ENCODE measurements around the gene SFMBT2.

- TF ChIP-seq CTCF (conservative IDR thresholded peaks at IDR 0.05; ENCODE audit: low read depth, low read length) (no peak), MXI1 (IDR thresholded peaks at IDR 0.05; ENCODE audit: borderline replicate concordance, low read depth, low read length) (no peak), POLR2A (IDR thresholded peaks at IDR 0.05; ENCODE audit: low read depth, low read length) (no peak), RAD21 (IDR thresholded peaks at IDR 0.05; ENCODE audit: low read length) (no peak), SMC3 (IDR thresholded peaks at IDR 0.05; ENCODE audit: low read depth, low read length) (no peak), MAZ (IDR thresholded peaks at IDR 0.05; ENCODE audit: borderline replicate concordance, low read depth, low read length) (no peak), FOS (IDR thresholded peaks at IDR 0.05; ENCODE audit: low read depth, low read length) (no peak), CHD1 (IDR thresholded peaks at IDR 0.05; ENCODE audit: low read depth, low read length) (no peak), CEBPB (IDR thresholded peaks at IDR 0.05; ENCODE audit: low read depth, low read length) (no peak)
Observed at GRCh38 chr10:7302930-7303557, 107.8 kb downstream of the SFMBT2 start.

Measured in IMR-90 (cell line).